GM23338 (cell line): Measurements from ENCODE around the gene TBL1XR1. TPM values are rescaled to one million over a fixed set of nuclear protein-coding genes. Genes with fewer than 3 reads are reported as not detected.

Experiments
- ATAC-seq: fragments of 200-7000 bp; cut with Tn5 transposase; 3 replicates; pipeline ENCODE4 v1.9.1; 2020
- DNase-seq: peaks from one replicate; pipeline ENCODE4 v3.0.0-alpha.2; 2015; ENCODE audit warnings: low spot score
- H2AFZ ChIP-seq: fragments of 200-600 bp; sonication (generic); 2 replicates; pipeline ENCODE4 v1.8.0; 2016; ENCODE audit warnings: antibody characterized with exemption, mild to moderate bottlenecking, moderate library complexity
- H3F3A ChIP-seq: fragments of 200-600 bp; sonication (generic); replicated peaks from 2 replicates; pipeline ENCODE4 v1.8.0; 2017; ENCODE audit warnings: antibody characterized with exemption, mixed run types, low read depth
- H3K27ac ChIP-seq: fragments of 200-600 bp; sonication (generic); 2 replicates; pipeline ENCODE4 v1.6.1; 2016; ENCODE audit warnings: low read depth
- H3K27me3 ChIP-seq: fragments of 200-600 bp; sonication (generic); 2 replicates; pipeline ENCODE4 v1.8.0; 2016; ENCODE audit warnings: mild to moderate bottlenecking, mixed run types, moderate library complexity; ENCODE audit not compliant: insufficient read depth
- H3K36me3 ChIP-seq: fragments of 200-600 bp; sonication (generic); 2 replicates; pipeline ENCODE4 v1.8.0; 2016; ENCODE audit warnings: mild to moderate bottlenecking; ENCODE audit not compliant: insufficient read depth
- H3K4me1 ChIP-seq: fragments of 200-600 bp; sonication (generic); 2 replicates; pipeline ENCODE4 v1.8.0; 2016; ENCODE audit warnings: mild to moderate bottlenecking, moderate library complexity; ENCODE audit not compliant: insufficient read depth
- H3K4me2 ChIP-seq: fragments of 200-600 bp; sonication (generic); 2 replicates; pipeline ENCODE4 v1.7.1; 2017; ENCODE audit warnings: mixed run types
- H3K4me3 ChIP-seq: fragments of 200-600 bp; sonication (generic); 2 replicates; pipeline ENCODE4 v1.6.1; 2016; ENCODE audit warnings: mixed run types
- H3K79me2 ChIP-seq: fragments of 200-600 bp; sonication (generic); replicated peaks from 2 replicates; pipeline ENCODE4 v1.8.0; 2017; ENCODE audit warnings: mild to moderate bottlenecking; ENCODE audit not compliant: insufficient read depth
- H3K9me2 ChIP-seq: fragments of 200-600 bp; sonication (generic); 2 replicates; pipeline ENCODE4 v1.8.0; 2017; ENCODE audit not compliant: insufficient read depth
- H4K20me1 ChIP-seq: fragments of 200-600 bp; sonication (generic); replicated peaks from 2 replicates; pipeline ENCODE4 v1.8.0; 2017; ENCODE audit warnings: mild to moderate bottlenecking; ENCODE audit not compliant: insufficient read depth
- H3K27ac Mint-ChIP-seq: 2 replicates; pipeline ENCODE4 v1.8.0; 2020; ENCODE audit warnings: inconsistent platforms, mild to moderate bottlenecking, moderate library complexity, mixed read lengths
- H3K27me3 Mint-ChIP-seq: 3 replicates; pipeline ENCODE4 v1.8.0; 2022; ENCODE audit warnings: low read depth, mild to moderate bottlenecking, moderate library complexity, mixed read lengths, inconsistent platforms; ENCODE audit not compliant: insufficient read depth, poor library complexity
- H3K36me3 Mint-ChIP-seq: 3 replicates; pipeline ENCODE4 v1.8.0; 2021; ENCODE audit warnings: low read depth, mild to moderate bottlenecking, inconsistent platforms, moderate library complexity, mixed read lengths
- H3K4me1 Mint-ChIP-seq: 3 replicates; pipeline ENCODE4 v1.8.0; 2020; ENCODE audit warnings: mild to moderate bottlenecking, inconsistent platforms, mixed read lengths
- H3K4me3 Mint-ChIP-seq: 3 replicates; pipeline ENCODE4 v1.8.0; 2021; ENCODE audit warnings: moderate library complexity, mild to moderate bottlenecking, inconsistent platforms, mixed read lengths
- H3K9me3 Mint-ChIP-seq: 3 replicates; pipeline ENCODE4 v1.8.0; 2020; ENCODE audit warnings: moderate library complexity, mild to moderate bottlenecking, inconsistent platforms, mixed read lengths
- CREB1 ChIP-seq: fragments of 250-450 bp; sonication (Bioruptor Pico); IDR thresholded peaks from 2 replicates; pipeline ENCODE4 v1.5.0; 2020; ENCODE audit warnings: low read depth, mild to moderate bottlenecking, moderate library complexity
- EZH2 ChIP-seq: fragments of 200-600 bp; sonication (generic); IDR thresholded peaks from one replicate; pipeline ENCODE4 v1.8.0; 2017; ENCODE audit warnings: antibody characterized with exemption, mild to moderate bottlenecking, low read depth; ENCODE audit not compliant: unreplicated experiment
- EZH2phosphoT487 ChIP-seq: fragments of 200-600 bp; sonication (generic); IDR thresholded peaks from one replicate; pipeline ENCODE4 v1.8.1; 2018; ENCODE audit warnings: antibody characterized with exemption; ENCODE audit not compliant: unreplicated experiment
- JUNB ChIP-seq: IDR thresholded peaks from one replicate; pipeline ENCODE4 v1.6.1; 2016; ENCODE audit warnings: antibody characterized with exemption; ENCODE audit not compliant: unreplicated experiment
- NANOG ChIP-seq: IDR thresholded peaks from 2 replicates; pipeline ENCODE4 v1.6.1; 2016; ENCODE audit warnings: antibody characterized with exemption, borderline replicate concordance
- POLR2AphosphoS5 ChIP-seq: IDR thresholded peaks from 2 replicates; pipeline ENCODE4 v1.6.1; 2016; ENCODE audit warnings: antibody characterized with exemption, low read depth
- REST ChIP-seq: IDR thresholded peaks from one replicate; pipeline ENCODE4 v1.6.1; 2018; ENCODE audit warnings: antibody characterized with exemption; ENCODE audit not compliant: unreplicated experiment
- ZNF331 ChIP-seq: fragments of 250-450 bp; sonication (Bioruptor Pico); IDR thresholded peaks from 2 replicates; pipeline ENCODE4 v1.5.0; 2020; ENCODE audit warnings: low read depth, mild to moderate bottlenecking, moderate library complexity
- ZNF462 ChIP-seq: fragments of 250-450 bp; sonication (Bioruptor Pico); IDR thresholded peaks from 2 replicates; pipeline ENCODE4 v1.5.0; 2020; ENCODE audit warnings: mild to moderate bottlenecking, moderate library complexity
- polyA plus RNA-seq: library from polyadenylated mRNA; unstranded; fragments of >200 nt; fragmentation: Nextera tagmentation; extraction: Ambion mirVana; gene quantifications from 2 replicates; pipeline ENCODE4 v1.2.1, GENCODE V29; 2016
- total RNA-seq: library from RNA; depleted of rRNA; stranded (reverse); fragments of >200 nt; shearing (Covaris generic); gene quantifications from 2 replicates; pipeline ENCODE4 v1.2.3, GENCODE V29; 2014

The TBL1XR1 gene
- total and polyA plus RNA-seq, 2 experiments from 2014 or later = 49.6 to 122 TPM

GRCh38 chr3:177127008-177127407 is 70.3 kb downstream of the TBL1XR1 start (continued):
- no peak for TF ChIP-seq ZNF462 (CRISPR knock-in tag)

- Mint-ChIP-seq H3K9me3 (no peaks in the 10 kb centered on the region), H3K36me3 (no peaks in the 10 kb centered on the region; the same call in 2 of the 3 replicates), H3K4me3 (no peak overlapping the region), H3K4me1 (peaks cover 63% of the 10 kb centered on the region), H3K27me3 (no peaks in the 10 kb centered on the region), H3K27ac (no peak overlapping the region)
- no peak for DNase-seq
- TF ChIP-seq NANOG = no peak
- peaks cover 60% of the 10 kb centered on the region for H3K4me1 ChIP-seq
- no peak overlapping the region for H2AFZ ChIP-seq
- no peaks in the 10 kb centered on the region for H3F3A ChIP-seq
- no peak overlapping the region; the same call in 1 of the 2 replicates for H3K4me2 ChIP-seq
- H3K27ac ChIP-seq = no peak overlapping the region
- H3K79me2 ChIP-seq = peaks cover 100% of the 10 kb centered on the region
- no peak overlapping the region for H3K4me3 ChIP-seq
- no peaks in the 10 kb centered on the region for H3K9me2 ChIP-seq
- H4K20me1 ChIP-seq = peaks cover 92% of the 10 kb centered on the region
- no peaks in the 10 kb centered on the region for H3K36me3 ChIP-seq
- no peak for ATAC-seq
- no peaks in the 10 kb centered on the region for H3K27me3 ChIP-seq
Observed at GRCh38 chr3:177126015-177126773, 71.1 kb downstream of the TBL1XR1 start.

GRCh38 chr3:177124882-177125281 is 72.4 kb downstream of the TBL1XR1 start:
- DNase-seq (no peak), ATAC-seq (no peak)
- Mint-ChIP-seq H3K27me3 (no peaks in the 10 kb centered on the region), H3K4me1 (peaks cover 69% of the 10 kb centered on the region), H3K27ac (peak overlapping the region; percentile 5; the same call in 1 of the 2 replicates), H3K36me3 (no peaks in the 10 kb centered on the region; the same call in 2 of the 3 replicates), H3K4me3 (no peak overlapping the region), H3K9me3 (no peaks in the 10 kb centered on the region)
- Histone ChIP-seq H3K79me2 (peaks cover 100% of the 10 kb centered on the region), H3K4me2 (0 out of 2 replicates have a peak overlapping the region, but pooled peaks have one; percentile 13), H3K4me1 (peaks cover 65% of the 10 kb centered on the region), H2AFZ (no peak overlapping the region), H3K4me3 (no peak overlapping the region), H3K9me2 (no peaks in the 10 kb centered on the region), H3K27me3 (no peaks in the 10 kb centered on the region), H4K20me1 (peaks cover 92% of the 10 kb centered on the region), H3K27ac (no peak overlapping the region), H3F3A (no peaks in the 10 kb centered on the region), H3K36me3 (no peaks in the 10 kb centered on the region)
- TF ChIP-seq ZNF331 (CRISPR knock-in tag) (no peak), EZH2phosphoT487 (no peak), REST (no peak), JUNB (no peak), CREB1 (CRISPR knock-in tag) (no peak), POLR2AphosphoS5 (no peak), EZH2 (no peak)
